ENCODE results near the gene ZDHHC13.
"Not testable (repeated sequence)": the region's sequence is repeated elsewhere in the genome, so short reads cannot be mapped to it uniquely, and the experiment has no call there.

ZDHHC13 gene

DNA sequence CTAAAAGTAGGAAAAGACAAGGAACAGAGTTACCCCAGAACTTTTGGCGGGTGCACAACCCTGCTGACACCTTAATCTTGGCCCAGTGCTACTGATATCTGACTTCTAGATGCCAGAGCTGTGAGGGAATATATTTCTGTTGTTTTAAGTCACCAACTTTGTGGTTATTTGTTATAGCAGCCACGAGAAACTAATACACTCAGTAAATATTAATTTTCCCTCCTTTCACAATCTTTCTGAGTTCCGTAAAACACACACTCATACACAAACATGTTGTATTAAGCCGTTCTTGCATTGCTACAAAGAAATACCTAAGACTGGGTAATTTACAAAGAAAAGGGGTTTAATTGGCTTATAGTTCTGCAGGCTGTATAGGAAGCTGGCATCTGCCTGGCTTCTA lies 16.1 kb upstream of the ZDHHC13 start:
- no peak for DNase-seq

- no peak for DNase-seq
Observed at GRCh38 chr11:19101796-19102520, 15.0 kb upstream of the ZDHHC13 start.

- no peak for DNase-seq
Observed at GRCh38 chr11:19102521-19102900, 14.5 kb upstream of the ZDHHC13 start.

- DNase-seq: no peak
Observed at GRCh38 chr11:19105011-19105410, 12.0 kb upstream of the ZDHHC13 start.

DNA sequence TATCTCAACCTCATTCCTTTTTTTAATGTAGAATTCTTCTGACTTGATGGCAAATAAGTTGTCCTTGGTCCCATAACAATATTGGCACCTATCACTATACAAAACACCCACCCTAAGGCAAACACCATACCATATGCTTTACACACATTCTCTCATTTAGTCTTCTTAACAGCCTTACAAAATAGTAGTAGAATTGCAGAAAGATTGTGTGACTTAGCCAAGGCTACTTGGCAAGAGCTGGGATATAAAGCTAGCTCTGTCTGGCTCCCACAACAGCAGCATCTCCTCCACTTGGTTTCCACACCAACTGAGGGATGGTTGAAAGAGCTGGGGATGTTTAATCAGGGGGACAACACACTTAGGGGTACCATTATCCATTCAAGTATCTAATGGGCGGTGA lies 9.8 kb upstream of the ZDHHC13 start:
- no peak for DNase-seq

GRCh38 chr11:19110295-19110694 lies 6.7 kb upstream of the ZDHHC13 start:
- peak; percentile 0 for DNase-seq

- no peak for DNase-seq
Observed at GRCh38 chr11:19111809-19112208, 5.2 kb upstream of the ZDHHC13 start.

- no peak for DNase-seq
Observed at GRCh38 chr11:19116276-19116970, 545 bp upstream of the ZDHHC13 start.

GRCh38 chr11:19117760-19118097 lies 761 bp downstream of the ZDHHC13 start:
- DNase-seq: peak; percentile 5

GRCh38 chr11:19121646-19122045 lies 4.7 kb downstream of the ZDHHC13 start:
- DNase-seq: no peak

GRCh38 chr11:19122960-19123615 lies 6.1 kb downstream of the ZDHHC13 start:
- no peak for DNase-seq

- not testable (repeated sequence) for DNase-seq
Observed at GRCh38 chr11:19126562-19127325, 9.8 kb downstream of the ZDHHC13 start.

GRCh38 chr11:19134004-19134403 lies 17.0 kb downstream of the ZDHHC13 start:
- no peak for DNase-seq

DNA sequence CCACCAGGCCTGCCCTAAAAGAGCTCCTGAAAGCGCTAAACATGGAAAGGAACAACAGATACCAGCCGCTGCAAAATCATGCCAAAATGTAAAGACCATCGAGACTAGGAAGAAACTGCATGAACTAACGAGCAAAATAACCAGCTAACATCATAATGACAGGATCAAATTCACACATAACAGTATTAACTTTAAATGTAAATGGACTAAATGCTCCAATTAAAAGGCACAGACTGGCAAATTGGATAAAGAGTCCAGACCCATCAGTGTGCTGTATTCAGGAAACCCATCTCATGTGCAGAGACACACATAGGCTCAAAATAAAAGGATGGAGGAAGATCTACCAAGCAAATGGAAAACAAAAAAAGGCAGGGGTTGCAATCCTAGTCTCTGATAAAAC lies 19.9 kb downstream of the ZDHHC13 start:
- DNase-seq: not testable (repeated sequence)

DNA sequence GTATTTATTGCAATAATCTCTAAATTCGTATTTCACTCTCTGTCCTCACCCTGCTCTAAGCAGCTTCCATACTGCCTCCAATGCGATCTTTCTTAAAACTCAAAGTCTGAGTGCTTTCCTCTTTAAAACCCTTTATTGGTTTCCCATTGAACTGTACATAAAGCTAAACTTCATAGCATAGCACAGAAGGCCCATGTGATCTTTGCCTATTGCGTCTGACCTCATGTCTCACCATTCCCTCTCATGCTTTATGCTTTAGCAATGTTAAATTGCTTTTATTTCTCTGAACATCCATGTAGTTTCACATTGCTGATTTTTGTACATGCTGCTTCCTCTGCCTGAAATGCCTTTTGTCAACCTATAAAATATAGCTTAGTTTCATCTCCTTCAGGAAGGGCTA lies 28.4 kb downstream of the ZDHHC13 start:
- DNase-seq: no peak

GRCh38 chr11:19156892-19157291 lies 39.9 kb downstream of the ZDHHC13 start:
- DNase-seq: no peak

DNA sequence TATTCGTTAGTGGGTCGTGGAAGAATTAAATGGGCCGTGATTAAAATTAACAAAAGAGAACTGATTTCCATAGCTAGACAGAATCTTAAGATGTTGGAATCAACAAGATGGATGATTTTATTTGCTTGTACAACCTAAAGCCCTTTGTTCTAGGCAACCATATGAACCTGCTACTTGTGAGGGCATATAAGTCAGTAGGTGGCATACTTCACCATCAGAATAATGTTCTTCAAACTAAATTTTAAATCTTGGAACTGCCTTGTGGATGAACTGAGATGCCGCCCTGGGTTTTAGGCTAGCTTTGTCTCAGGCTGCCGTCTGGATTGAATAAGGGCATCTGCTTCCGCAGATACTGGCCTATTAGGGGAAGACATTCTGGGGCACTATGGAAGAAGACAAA lies 43.9 kb downstream of the ZDHHC13 start:
- no peak for DNase-seq

- DNase-seq: no peak
Observed at GRCh38 chr11:19161651-19162050, 44.7 kb downstream of the ZDHHC13 start.

DNA sequence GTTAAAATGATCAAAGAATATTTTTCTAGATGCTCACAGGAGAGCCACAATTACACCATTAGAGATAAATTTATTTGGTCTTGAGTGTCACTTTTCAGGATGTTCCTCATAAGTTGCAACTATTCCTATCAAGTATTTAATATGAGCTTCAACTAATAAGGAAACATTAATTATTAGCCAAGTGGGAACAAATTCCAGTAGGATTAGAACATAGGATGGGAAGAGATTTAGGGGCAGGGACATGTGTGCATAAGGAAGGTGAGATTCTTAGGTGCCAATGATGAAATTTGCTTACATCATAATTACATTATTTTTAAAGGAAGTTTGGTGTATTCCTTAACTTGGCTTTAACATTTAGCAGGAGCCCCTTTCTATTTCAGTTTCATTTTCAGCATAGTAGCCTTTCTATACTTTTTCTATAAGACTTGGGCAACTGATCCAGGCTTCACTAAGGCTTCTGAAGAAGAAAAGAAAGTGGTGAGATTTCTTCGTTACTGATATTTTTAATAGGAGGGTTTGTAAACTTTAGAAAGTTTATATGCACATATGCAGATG lies 46.1 kb downstream of the ZDHHC13 start:
- no peak for DNase-seq

- no peak for DNase-seq
Observed at GRCh38 chr11:19163617-19164016, 46.6 kb downstream of the ZDHHC13 start.

GRCh38 chr11:19164230-19164855 lies 47.4 kb downstream of the ZDHHC13 start:
- peak; percentile 64 for DNase-seq

GRCh38 chr11:19164881-19165280 lies 47.9 kb downstream of the ZDHHC13 start:
- DNase-seq: no peak

DNA sequence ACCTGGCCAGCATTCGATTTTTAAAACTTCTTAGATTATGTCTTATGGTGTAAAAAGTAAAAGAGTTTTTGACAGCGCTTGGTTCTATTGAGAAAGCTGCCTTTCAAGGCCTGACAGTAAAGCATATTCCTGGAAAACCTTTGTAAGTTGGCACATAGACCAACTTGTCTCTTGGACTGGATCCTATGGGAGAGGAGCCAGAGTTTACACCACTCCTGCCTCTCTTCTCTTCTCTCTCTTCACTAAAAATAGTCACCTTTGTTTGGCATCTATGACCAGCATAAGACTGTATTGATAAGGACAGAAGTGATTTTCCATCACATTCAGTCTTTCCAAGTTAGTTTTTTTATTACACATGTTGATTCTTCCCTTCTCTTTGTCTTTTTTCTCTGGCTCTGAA lies 51.1 kb downstream of the ZDHHC13 start:
- DNase-seq: no peak
